HCT116 (cell line): ENCODE results near the gene CYTH2. TPM values are rescaled to one million over a fixed set of nuclear protein-coding genes. Genes with fewer than 3 reads are reported as not detected.

Source experiments
- ATAC-seq: fragments of 200-7000 bp; cut with Tn5 transposase; 2 replicates; pipeline ENCODE4 v1.9.1; 2020; ENCODE audit warnings: mild to moderate bottlenecking, moderate library complexity
- BruUV-seq: library from RNA; stranded (reverse); fragments of 400-500 nt; replicated peaks from 2 replicates; lab custom pipeline; 2021; lab: Mats Ljungman, UMichigan
- CTCF ChIA-PET: fragments of 300-600 bp; sonication (Branson Sonifier 250); formaldehyde crosslinking; loops from one replicate; lab custom pipeline; 2021; ENCODE audit warnings: antibody characterized with exemption; lab: Charles Lee
- POLR2A ChIA-PET: fragments of 300-600, 350-600 bp; sonication (Branson Sonifier 250); formaldehyde crosslinking; loops from one replicate; lab custom pipeline; 2021; ENCODE audit warnings: antibody characterized with exemption; lab: Charles Lee
- RAD21 ChIA-PET, 2 experiments: fragments of 300-600 bp; sonication (Branson Sonifier 250); formaldehyde crosslinking; loops; one replicate each; lab custom pipeline; 2023; ENCODE audit warnings: low total read pairs in 2 of 2; ENCODE audit not compliant: uncharacterized antibody in 2 of 2, unreplicated experiment in 2 of 2, low non-redundant PET in 1 of 2; lab: Charles Lee
- DNase-seq: peaks from one replicate; pipeline ENCODE4 v3.0.0-alpha.2; 2010; ENCODE audit warnings: low read depth, low spot score
- H2AFZ ChIP-seq: fragments of 200-600 bp; shearing (Covaris generic), sonication (generic); 2 replicates; pipeline ENCODE4 v1.6.1; 2017; ENCODE audit warnings: low read depth, mixed run types, mixed read lengths, antibody characterized with exemption, low read length; ENCODE audit not compliant: poor library complexity, severe bottlenecking
- H3K27ac ChIP-seq: 2 replicates; pipeline ENCODE4 v1.5.1; 2012; ENCODE audit warnings: low read depth, low read length
- H3K27me3 ChIP-seq: fragments of 200-600 bp; sonication (generic); 2 replicates; pipeline ENCODE4 v1.6.1; 2016; ENCODE audit warnings: mixed run types, low read length, mixed read lengths; ENCODE audit not compliant: insufficient read depth
- H3K36me3 ChIP-seq, 2 experiments: fragments of 200-500 bp in 1 of 2; fragments of 200-600 bp in 1 of 2; sonication (Bioruptor generic) in 1 of 2; sonication (generic) in 1 of 2; 2 replicates each; pipeline versions ENCODE4 v1.5.1 to v1.6.1; 2014 to 2016; ENCODE audit warnings: low read length in 2 of 2, inconsistent platforms in 1 of 2, mixed read lengths in 1 of 2, mixed run types in 1 of 2; ENCODE audit not compliant: insufficient read depth in 2 of 2, control insufficient read depth in 1 of 2
- H3K4me1 ChIP-seq, 2 experiments: fragments of 200-600 bp in 1 of 2; sonication (generic) in 1 of 2; 2 replicates each; pipeline versions ENCODE4 v1.5.1 to v1.6.1; 2012 to 2017; ENCODE audit warnings: low read length in 2 of 2, inconsistent platforms in 1 of 2, mild to moderate bottlenecking in 1 of 2, mixed read lengths in 1 of 2, mixed run types in 1 of 2, moderate library complexity in 1 of 2; ENCODE audit not compliant: insufficient read depth in 2 of 2, control insufficient read depth in 1 of 2
- H3K4me2 ChIP-seq: fragments of 200-600 bp; sonication (generic); 2 replicates; pipeline ENCODE4 v1.6.1; 2017; ENCODE audit warnings: mixed run types, low read length, mixed read lengths
- H3K4me3 ChIP-seq, 2 experiments: fragments of 200-600 bp in 1 of 2; sonication (generic) in 1 of 2; replicated peaks in 1 of 2; 2 replicates each; pipeline ENCODE4 v1.5.1; 2011 to 2016; ENCODE audit warnings: low read length in 2 of 2, control low read depth in 1 of 2, low read depth in 1 of 2, mild to moderate bottlenecking in 1 of 2, mixed read lengths in 1 of 2, mixed run types in 1 of 2
- H3K79me2 ChIP-seq: fragments of 200-600 bp; sonication (generic); 2 replicates; pipeline ENCODE4 v1.6.1; 2017; ENCODE audit warnings: mild to moderate bottlenecking, mixed run types, low read length, moderate library complexity, mixed read lengths; ENCODE audit not compliant: insufficient read depth
- H3K9ac ChIP-seq: fragments of 200-600 bp; sonication (generic); 2 replicates; pipeline ENCODE4 v1.6.1; 2016; ENCODE audit warnings: low read length, mixed read lengths
- H3K9me2 ChIP-seq: fragments of 200-600 bp; sonication (generic), shearing (Covaris generic); 2 replicates; pipeline ENCODE4 v1.6.1; 2017; ENCODE audit warnings: mixed run types, mild to moderate bottlenecking, moderate library complexity; ENCODE audit not compliant: insufficient read depth
- H3K9me3 ChIP-seq, 2 experiments: fragments of 200-500 bp in 1 of 2; fragments of 200-600 bp in 1 of 2; sonication (Bioruptor generic) in 1 of 2; sonication (generic) in 1 of 2; 2 replicates each; pipeline ENCODE4 v1.6.1; 2014 to 2017; ENCODE audit warnings: low read length in 2 of 2, mixed read lengths in 2 of 2, inconsistent platforms in 1 of 2, low read depth in 1 of 2, mild to moderate bottlenecking in 1 of 2, mixed run types in 1 of 2, moderate library complexity in 1 of 2; ENCODE audit not compliant: control insufficient read depth in 1 of 2, insufficient read depth in 1 of 2
- H4K20me1 ChIP-seq: fragments of 200-600 bp; sonication (generic), shearing (Covaris generic); 2 replicates; pipeline ENCODE4 v1.6.1; 2017; ENCODE audit warnings: mixed run types, mild to moderate bottlenecking, moderate library complexity; ENCODE audit not compliant: insufficient read depth
- CEBPB ChIP-seq: IDR thresholded peaks from 2 replicates; pipeline ENCODE4 v1.6.1; 2012; ENCODE audit warnings: low read depth
- FOSL1 ChIP-seq: IDR thresholded peaks from 2 replicates; pipeline ENCODE4 v1.6.1; 2012; ENCODE audit warnings: low read depth
- POLR2AphosphoS5 ChIP-seq: IDR thresholded peaks from 2 replicates; pipeline ENCODE4 v1.6.1; 2011; ENCODE audit warnings: mild to moderate bottlenecking, low read depth, low read length, moderate library complexity
- SIN3A ChIP-seq: IDR thresholded peaks from 2 replicates; pipeline ENCODE4 v1.6.1; 2012; ENCODE audit warnings: low read depth
- SRF ChIP-seq: IDR thresholded peaks from 2 replicates; pipeline ENCODE4 v1.6.1; 2012; ENCODE audit warnings: low read depth
- intact Hi-C: fragments of 100-400 bp; cut with micrococcal nuclease; formaldehyde crosslinking; loops from 2 replicates; pipeline ENCODE4 v1.10.0; 2022
- total RNA-seq: library from RNA; stranded (reverse); gene quantifications from one replicate; pipeline ENCODE4 v1.2.1, GENCODE V29; 2021; ENCODE audit not compliant: unreplicated experiment
- TF ChIP-seq, protein P1 (sequence below): IDR thresholded peaks from 2 replicates; pipeline ENCODE4 v1.6.1; 2012

Gene CYTH2
- total RNA-seq, 1 experiment from 2014 or later, result 75.3 TPM

DNA sequence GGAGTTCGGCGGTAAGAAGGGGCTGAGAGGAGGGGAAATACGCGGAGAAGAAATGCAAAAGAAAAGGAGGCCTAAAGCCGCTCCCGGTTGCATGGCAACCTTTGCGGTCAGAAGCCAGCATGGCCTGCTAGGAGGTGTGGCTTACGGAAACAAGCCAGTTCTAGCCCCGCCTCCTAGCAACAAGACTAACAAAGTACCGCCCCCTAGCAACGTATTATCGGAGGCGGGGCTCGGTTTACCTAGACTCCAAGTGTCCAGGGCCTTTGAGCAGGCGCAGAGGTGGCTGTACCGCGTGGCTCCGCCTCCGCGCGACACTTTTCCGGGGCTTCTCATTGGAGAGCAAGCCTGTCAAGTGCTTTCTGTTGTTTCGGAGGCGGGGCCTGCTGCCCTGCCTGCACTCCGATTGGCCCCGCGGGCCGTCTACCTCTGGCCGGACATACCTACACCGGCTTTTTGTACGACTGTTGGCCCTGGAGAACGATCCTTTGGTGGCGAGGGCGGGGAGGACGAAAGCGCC lies 339 bp upstream of the CYTH2 start (continued):
- no peak for TF ChIP-seq FOSL1
- TF ChIP-seq, all 23 proteins: peak for 2

DNA sequence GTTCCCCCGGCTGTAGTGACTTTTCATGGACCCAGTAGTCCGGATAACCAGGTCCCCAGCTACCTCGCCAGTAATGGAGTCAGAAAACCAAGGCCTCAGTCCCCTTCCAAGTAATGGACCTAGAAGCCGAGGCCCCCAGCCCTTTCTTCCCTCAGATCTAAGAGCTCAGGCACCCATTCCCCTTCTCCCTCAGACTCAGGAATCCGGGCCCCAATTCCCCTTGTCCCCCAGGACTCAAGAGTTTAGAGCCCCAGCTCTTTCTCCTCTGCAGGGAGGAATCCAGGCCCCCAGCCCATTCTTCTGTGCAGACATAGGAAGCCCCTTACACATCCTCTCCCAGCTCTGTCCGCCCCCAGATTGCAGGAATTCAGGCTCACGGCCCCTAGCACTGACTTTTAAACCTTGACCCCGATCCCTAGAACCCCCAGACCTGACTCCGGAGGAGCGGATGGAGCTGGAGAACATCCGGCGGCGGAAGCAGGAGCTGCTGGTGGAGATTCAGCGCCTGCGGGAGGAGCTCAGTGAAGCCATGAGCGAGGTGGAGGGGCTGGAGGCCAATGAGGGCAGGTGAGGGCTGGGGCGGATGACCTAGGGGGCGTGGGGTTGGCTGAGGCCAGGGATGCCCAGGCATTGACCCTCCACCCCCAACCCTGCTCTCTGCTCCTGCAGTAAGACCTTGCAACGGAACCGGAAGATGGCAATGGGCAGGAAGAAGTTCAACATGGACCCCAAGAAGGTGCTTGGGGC lies 938 bp downstream of the CYTH2 start:
- Histone ChIP-seq H4K20me1 (no peaks in the 10 kb centered on the region), H3K9me2 (no peaks in the 10 kb centered on the region), H3K4me1 (peaks cover 11 to 25% of the 10 kb centered on the region in 2 experiments), H3K27ac (peak overlapping the region; percentile 94), H3K36me3 (peaks cover 32 to 38% of the 10 kb centered on the region in 2 experiments), H2AFZ (no peak overlapping the region), H3K4me3 (peak overlapping the region; percentile 88 to 90), H3K4me2 (peak overlapping the region; percentile 93), H3K27me3 (no peaks in the 10 kb centered on the region), H3K9me3 (no peaks in the 10 kb centered on the region), H3K79me2 (peaks cover 18% of the 10 kb centered on the region), H3K9ac (peak overlapping the region; percentile 96)
- TF ChIP-seq CEBPB (no peak), POLR2AphosphoS5 (no peak), SRF (no peak), SIN3A (no peak)
- TF ChIP-seq, protein P1, sequence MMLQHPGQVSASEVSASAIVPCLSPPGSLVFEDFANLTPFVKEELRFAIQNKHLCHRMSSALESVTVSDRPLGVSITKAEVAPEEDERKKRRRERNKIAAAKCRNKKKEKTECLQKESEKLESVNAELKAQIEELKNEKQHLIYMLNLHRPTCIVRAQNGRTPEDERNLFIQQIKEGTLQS, result no peak
- no TSS peak for BruUV-seq
- DNase-seq (no peak), ATAC-seq (no peak)
- ChIA-PET POLR2A (interaction anchor here (0.6 to 1.3 kb wide), 2 partner anchors 18 to 32 kb away, joined by 3 to 6 read pairs; no protein-coding TSS in a partner anchor), RAD21 (no interaction called here), CTCF (interaction anchor here (1.1 to 1.5 kb wide), 2 partner anchors 19 to 114 kb away, joined by 3 to 6 read pairs; no protein-coding TSS in a partner anchor)
- intact Hi-C loops, result loop anchor here (2.0 kb wide), 1 partner anchor 19 kb away; no protein-coding TSS in a partner anchor
